ENCODE results near the gene ZNF423.

Gene ZNF423

DNA sequence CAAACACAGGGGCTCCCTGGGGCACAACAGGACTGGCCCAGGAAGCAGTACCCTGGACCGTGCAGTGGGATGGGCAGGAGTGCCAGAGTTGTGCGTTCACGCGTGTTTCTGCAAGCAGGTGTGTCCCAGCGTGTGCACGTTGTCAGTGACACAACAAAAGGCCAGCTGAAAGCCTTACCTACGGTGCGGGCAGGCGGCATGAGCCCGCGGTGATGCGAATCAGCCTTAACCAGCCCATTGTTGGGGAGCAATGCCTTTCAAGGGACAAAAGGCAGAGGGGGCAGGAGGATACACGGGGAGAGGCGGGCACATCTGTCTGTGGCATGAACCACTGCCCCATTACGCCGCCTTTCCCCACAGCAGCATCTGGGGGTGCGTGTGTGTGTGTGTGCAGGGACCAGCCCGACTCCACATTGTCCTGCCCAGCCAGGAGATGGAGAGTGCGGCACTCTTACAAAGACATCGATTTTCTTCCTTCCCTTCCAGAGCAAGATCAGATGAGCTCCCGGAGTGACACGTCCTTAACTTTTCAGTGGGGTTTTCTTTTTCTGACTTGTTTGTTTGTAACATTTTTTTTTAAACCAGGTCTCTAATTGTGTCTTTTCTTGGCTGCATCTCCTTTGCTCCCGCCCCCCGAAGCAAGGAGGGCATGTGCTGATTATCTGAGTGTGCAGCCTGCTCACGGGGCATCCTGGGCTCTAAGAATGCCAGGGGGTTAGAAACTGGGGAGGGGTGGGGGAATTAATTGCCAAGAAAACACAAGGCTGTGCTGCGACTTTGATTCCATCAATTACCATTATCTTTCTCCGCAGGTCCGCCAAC lies 158.1 kb downstream of the ZNF423 start:
- H3K4me3 ChIP-seq (ENCODE audit: low read depth, low read length), result no peak overlapping the region
- H3K36me3 ChIP-seq (ENCODE audit: control insufficient read depth, insufficient read depth, low read length), result no peaks in the 10 kb centered on the region
- H3K27ac ChIP-seq (ENCODE audit: low read depth, low read length), result peak overlapping the region; percentile 98
- H3K27me3 ChIP-seq (ENCODE audit: control insufficient read depth, insufficient read depth, low read length), result no peaks in the 10 kb centered on the region
- H3K9me3 ChIP-seq (ENCODE audit: control insufficient read depth, insufficient read depth, low read length), result no peaks in the 10 kb centered on the region
- peaks cover 78% of the 10 kb centered on the region for H3K4me1 ChIP-seq (ENCODE audit: control insufficient read depth, insufficient read depth, low read length)
- peak overlapping the region; percentile 73 for H3K9ac ChIP-seq (ENCODE audit: low read depth, low read length)

DNA sequence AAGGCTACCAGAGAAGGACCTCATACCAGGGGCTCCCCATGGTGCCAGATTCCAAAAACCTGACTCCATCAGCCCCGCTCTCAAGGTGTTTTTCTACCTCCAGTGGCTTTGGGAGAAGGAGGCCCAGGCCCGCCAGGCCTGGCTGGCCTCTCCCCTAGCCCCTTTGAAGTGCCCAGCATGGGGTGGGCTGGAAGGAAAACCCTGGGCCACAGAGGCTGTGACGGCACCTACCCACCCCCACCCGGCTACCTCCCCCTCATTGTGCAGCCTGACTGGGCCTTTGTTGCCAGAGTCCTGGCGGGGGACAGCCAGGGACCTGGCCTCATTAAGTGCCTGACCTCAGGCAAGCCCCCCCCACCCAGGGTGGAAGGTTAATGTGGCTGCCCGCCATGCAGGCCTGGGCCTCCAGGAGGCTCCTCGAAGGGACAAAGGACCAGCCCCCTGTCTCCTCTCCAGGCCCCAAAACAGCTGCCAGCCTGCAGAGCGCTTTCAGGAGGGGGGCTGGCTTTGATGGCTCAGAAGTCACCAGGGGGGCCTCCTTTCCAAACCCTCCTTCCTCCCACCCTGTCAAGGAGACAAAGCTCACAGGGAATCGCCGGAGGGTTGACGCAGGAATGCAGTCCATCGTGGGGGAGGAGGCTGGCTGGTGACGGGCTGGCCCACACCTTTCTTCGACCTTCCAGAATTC lies 159.4 kb downstream of the ZNF423 start:
- Histone ChIP-seq H3K9me3 (ENCODE audit: control insufficient read depth, insufficient read depth, low read length) (no peaks in the 10 kb centered on the region), H3K4me1 (ENCODE audit: control insufficient read depth, insufficient read depth, low read length) (peaks cover 65% of the 10 kb centered on the region), H3K36me3 (ENCODE audit: control insufficient read depth, insufficient read depth, low read length) (no peaks in the 10 kb centered on the region), H3K27me3 (ENCODE audit: control insufficient read depth, insufficient read depth, low read length) (no peaks in the 10 kb centered on the region), H3K27ac (ENCODE audit: low read depth, low read length) (peak overlapping the region; percentile 98), H3K9ac (ENCODE audit: low read depth, low read length) (peak overlapping the region; percentile 73), H3K4me3 (ENCODE audit: low read depth, low read length) (no peak overlapping the region)

DNA sequence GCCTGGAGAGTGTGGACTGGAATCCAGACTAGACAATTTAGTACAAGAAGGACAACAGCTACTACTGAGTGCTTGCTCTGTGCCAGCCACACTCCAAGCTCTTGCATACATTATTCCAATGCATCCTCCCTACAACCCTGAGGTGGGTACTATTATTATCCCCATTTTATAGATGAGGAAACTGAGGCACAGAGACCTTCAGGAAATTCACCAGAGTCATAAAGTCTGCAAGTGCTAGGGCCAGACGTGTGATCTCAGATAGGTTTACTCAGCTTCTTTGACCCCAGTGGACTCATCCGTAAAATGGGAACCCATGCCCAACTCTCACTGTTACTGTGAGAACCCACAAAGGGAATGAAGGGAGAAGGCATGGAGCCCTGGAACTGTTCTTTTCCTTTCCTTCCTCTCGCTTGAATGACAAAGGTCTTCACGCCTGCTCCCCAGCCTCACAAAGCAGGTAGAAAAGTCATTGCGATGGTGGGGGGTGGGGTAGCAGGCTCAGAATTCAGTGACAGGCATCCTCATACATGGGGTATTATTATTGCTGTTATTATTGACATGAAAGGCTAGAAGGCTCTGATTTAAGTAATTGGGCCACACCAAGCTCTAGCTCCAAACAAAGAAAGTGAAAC lies 160.0 kb downstream of the ZNF423 start:
- Histone ChIP-seq H3K27ac (ENCODE audit: low read depth, low read length) (peak overlapping the region; percentile 98), H3K36me3 (ENCODE audit: control insufficient read depth, insufficient read depth, low read length) (no peaks in the 10 kb centered on the region), H3K27me3 (ENCODE audit: control insufficient read depth, insufficient read depth, low read length) (no peaks in the 10 kb centered on the region), H3K9ac (ENCODE audit: low read depth, low read length) (peak overlapping the region; percentile 73), H3K9me3 (ENCODE audit: control insufficient read depth, insufficient read depth, low read length) (no peaks in the 10 kb centered on the region), H3K4me3 (ENCODE audit: low read depth, low read length) (peak overlapping the region; percentile 1; the same call in 1 of the 2 replicates), H3K4me1 (ENCODE audit: control insufficient read depth, insufficient read depth, low read length) (peaks cover 58% of the 10 kb centered on the region)

DNA sequence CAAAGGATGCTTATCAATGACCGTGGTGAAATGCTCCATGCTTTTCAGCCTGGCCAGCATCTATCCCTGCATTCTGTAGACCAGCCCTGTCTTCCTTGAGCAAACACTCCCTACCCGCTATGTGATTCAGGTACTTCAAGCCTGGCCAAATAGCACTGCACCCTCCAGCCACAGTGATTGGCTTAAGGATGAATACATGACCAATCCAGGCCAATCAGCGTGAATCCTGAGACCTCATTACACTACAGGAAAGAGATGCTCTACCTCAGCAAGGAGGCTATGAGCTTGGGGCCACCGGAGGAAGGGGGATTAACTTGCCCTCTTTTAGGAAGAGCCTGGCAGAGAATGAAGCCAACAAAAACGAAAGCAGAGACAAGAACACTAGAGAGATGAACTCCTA lies 162.5 kb downstream of the ZNF423 start:
- Histone ChIP-seq H3K36me3 (ENCODE audit: control insufficient read depth, insufficient read depth, low read length) (no peaks in the 10 kb centered on the region), H3K4me3 (ENCODE audit: low read depth, low read length) (no peak overlapping the region), H3K27me3 (ENCODE audit: control insufficient read depth, insufficient read depth, low read length) (no peaks in the 10 kb centered on the region), H3K27ac (ENCODE audit: low read depth, low read length) (no peak overlapping the region), H3K9ac (ENCODE audit: low read depth, low read length) (no peak overlapping the region), H3K9me3 (ENCODE audit: control insufficient read depth, insufficient read depth, low read length) (no peaks in the 10 kb centered on the region), H3K4me1 (ENCODE audit: control insufficient read depth, insufficient read depth, low read length) (peaks cover 34% of the 10 kb centered on the region)

DNA sequence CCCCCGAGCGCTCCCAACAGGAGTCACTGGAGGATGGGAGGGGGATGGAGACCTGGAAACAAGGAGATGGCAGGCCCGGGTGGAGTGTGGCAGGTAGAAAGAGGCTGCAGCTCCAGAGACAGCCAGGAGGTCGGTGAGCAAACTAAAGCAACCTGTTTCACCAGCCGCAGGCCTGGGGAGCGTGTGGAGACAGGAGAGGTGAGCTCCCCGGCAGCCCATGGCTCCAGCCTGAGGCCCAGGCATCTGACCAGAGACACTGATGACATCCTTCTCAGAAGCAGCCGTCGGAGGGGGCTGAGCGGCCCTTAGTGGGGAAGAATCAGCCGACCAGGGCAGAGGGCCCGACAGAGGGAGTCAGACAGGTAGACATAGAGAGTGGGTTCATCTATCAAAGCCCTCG lies 165.1 kb downstream of the ZNF423 start:
- Histone ChIP-seq H3K4me1 (ENCODE audit: control insufficient read depth, insufficient read depth, low read length) (peaks cover 7% of the 10 kb centered on the region), H3K27ac (ENCODE audit: low read depth, low read length) (no peak overlapping the region), H3K4me3 (ENCODE audit: low read depth, low read length) (no peak overlapping the region), H3K9me3 (ENCODE audit: control insufficient read depth, insufficient read depth, low read length) (no peaks in the 10 kb centered on the region), H3K36me3 (ENCODE audit: control insufficient read depth, insufficient read depth, low read length) (no peaks in the 10 kb centered on the region; the same call in 1 of the 2 replicates), H3K9ac (ENCODE audit: low read depth, low read length) (no peak overlapping the region), H3K27me3 (ENCODE audit: control insufficient read depth, insufficient read depth, low read length) (no peaks in the 10 kb centered on the region)

DNA sequence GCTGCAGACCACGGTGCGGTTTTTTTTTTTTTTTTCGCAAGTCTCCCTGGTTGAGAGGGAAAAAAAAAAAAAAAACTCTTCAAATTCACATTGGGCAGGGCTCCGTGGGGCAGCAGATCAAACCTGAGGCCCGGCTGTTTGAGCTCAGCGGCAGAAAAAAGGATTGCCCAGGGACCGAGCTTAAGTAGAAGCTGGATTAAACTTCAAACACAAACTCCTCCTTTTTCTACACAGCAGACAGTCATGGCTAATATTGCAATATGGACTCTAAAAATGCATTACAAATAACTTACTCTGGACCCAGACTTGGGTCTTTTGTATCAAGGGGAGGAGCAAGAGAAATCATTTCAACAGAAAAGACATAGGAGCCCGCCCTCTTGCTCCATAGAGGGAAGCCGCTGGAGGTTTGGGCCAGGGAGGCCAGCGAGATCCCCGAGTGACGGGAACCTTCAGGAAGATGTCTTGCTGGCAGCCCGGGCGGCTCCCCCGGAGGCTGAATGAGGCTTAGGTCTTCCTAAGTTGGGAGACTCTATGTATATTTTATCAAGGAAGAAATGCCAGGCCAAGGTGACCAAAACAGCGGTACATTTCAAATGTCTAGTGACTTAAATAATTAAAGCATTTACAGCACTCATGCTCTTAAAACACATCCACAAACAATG lies 167.7 kb downstream of the ZNF423 start:
- no peak overlapping the region for H3K9ac ChIP-seq (ENCODE audit: low read depth, low read length)
- no peaks in the 10 kb centered on the region for H3K9me3 ChIP-seq (ENCODE audit: control insufficient read depth, insufficient read depth, low read length)
- H3K4me1 ChIP-seq (ENCODE audit: control insufficient read depth, insufficient read depth, low read length), result no peaks in the 10 kb centered on the region
- no peak overlapping the region for H3K4me3 ChIP-seq (ENCODE audit: low read depth, low read length)
- H3K27ac ChIP-seq (ENCODE audit: low read depth, low read length), result no peak overlapping the region
- H3K36me3 ChIP-seq (ENCODE audit: control insufficient read depth, insufficient read depth, low read length), result no peaks in the 10 kb centered on the region; the same call in 1 of the 2 replicates
- no peaks in the 10 kb centered on the region for H3K27me3 ChIP-seq (ENCODE audit: control insufficient read depth, insufficient read depth, low read length)

DNA sequence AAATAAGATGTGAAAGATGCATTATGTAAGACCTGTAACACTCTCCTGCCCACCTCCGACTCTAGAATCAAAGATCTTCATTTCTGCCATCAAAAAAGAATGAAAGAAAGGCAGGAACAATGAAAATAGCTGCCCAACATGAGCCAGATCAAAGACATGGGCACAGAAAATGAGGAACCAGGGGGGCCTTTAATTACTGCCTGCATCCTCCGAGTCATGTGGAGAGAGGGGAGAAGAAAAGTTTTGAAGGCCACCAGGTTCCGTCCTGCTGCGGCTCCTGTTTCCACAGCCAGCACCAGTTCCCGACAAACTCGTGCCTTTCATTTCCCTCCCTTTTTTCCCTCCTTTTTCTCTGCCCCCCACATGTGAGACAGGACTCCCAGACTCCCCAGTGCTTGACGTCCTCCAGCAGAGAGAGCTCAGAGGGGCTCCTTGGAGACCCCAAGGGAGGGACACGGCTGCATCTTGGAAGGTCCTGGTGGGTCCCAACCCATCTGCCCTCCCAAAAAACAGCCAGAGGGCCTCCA lies 168.4 kb downstream of the ZNF423 start:
- Histone ChIP-seq H3K4me1 (ENCODE audit: control insufficient read depth, insufficient read depth, low read length) (no peaks in the 10 kb centered on the region), H3K27me3 (ENCODE audit: control insufficient read depth, insufficient read depth, low read length) (no peaks in the 10 kb centered on the region)

DNA sequence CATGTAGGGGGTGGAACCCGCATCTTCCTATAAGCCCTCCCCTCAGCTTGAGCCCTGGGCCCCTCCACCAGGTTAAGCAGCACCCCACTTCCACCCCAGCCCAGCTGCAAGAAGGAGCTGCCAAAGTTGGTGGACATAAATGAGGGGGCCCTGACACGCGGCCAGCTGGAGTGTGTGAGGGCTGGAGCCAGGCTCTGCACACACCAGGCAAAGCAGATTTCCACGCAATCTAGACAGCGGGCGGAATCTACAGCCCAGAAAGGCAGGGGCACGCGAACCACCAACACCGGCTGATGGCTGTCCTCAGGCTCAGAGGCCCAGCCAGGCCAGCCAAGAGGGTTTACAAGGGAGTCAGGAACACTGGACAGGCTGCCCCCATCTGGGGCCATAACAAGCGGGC lies 171.2 kb downstream of the ZNF423 start:
- peaks cover 15% of the 10 kb centered on the region; the same call in 1 of the 2 replicates for H3K9me3 ChIP-seq (ENCODE audit: control insufficient read depth, insufficient read depth, low read length)
- H3K36me3 ChIP-seq (ENCODE audit: control insufficient read depth, insufficient read depth, low read length), result no peaks in the 10 kb centered on the region; the same call in 1 of the 2 replicates
- no peak overlapping the region for H3K27ac ChIP-seq (ENCODE audit: low read depth, low read length)
- H3K4me3 ChIP-seq (ENCODE audit: low read depth, low read length), result no peak overlapping the region
- no peak overlapping the region for H3K9ac ChIP-seq (ENCODE audit: low read depth, low read length)
- H3K27me3 ChIP-seq (ENCODE audit: control insufficient read depth, insufficient read depth, low read length), result no peaks in the 10 kb centered on the region
- H3K4me1 ChIP-seq (ENCODE audit: control insufficient read depth, insufficient read depth, low read length), result no peaks in the 10 kb centered on the region

More for the DNA sequence above, 168.4 kb downstream of the ZNF423 start:
- no peaks in the 10 kb centered on the region for H3K9me3 ChIP-seq (ENCODE audit: control insufficient read depth, insufficient read depth, low read length)
- no peak overlapping the region for H3K9ac ChIP-seq (ENCODE audit: low read depth, low read length)
- H3K4me3 ChIP-seq (ENCODE audit: low read depth, low read length), result no peak overlapping the region
- no peak overlapping the region for H3K27ac ChIP-seq (ENCODE audit: low read depth, low read length)
- H3K36me3 ChIP-seq (ENCODE audit: control insufficient read depth, insufficient read depth, low read length), result no peaks in the 10 kb centered on the region; the same call in 1 of the 2 replicates

DNA sequence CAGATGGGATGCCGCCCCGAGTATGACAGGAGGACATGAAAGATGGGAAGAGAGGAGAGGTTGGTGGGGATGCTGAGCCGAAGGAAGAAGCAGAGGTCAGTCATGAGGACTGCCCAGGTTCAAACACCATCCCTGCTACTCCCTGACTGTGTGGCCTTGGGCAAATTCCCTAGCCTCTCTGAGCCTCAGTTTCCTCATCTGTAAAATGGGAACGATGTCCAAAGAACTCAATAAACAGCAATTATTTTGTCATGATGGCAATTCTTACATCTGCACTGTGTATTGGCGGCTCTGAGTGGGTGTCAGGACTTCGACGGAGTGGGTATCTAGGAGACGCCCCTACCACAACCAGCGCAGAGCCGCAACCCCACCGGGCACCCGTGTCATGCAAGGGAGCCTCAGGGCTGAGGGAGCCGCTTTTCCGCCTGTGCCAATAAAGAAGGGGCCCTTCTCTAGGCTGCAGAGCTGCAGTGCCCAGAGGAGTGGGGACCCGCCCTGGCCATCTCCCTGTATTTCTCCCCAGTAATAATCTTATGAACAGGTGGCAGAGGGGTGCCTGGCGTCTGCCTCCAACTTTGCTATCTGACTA lies 173.2 kb downstream of the ZNF423 start:
- H3K27me3 ChIP-seq (ENCODE audit: control insufficient read depth, insufficient read depth, low read length), result no peaks in the 10 kb centered on the region
- no peaks in the 10 kb centered on the region for H3K4me1 ChIP-seq (ENCODE audit: control insufficient read depth, insufficient read depth, low read length)
- H3K36me3 ChIP-seq (ENCODE audit: control insufficient read depth, insufficient read depth, low read length), result no peaks in the 10 kb centered on the region; the same call in 1 of the 2 replicates
- no peak overlapping the region for H3K9ac ChIP-seq (ENCODE audit: low read depth, low read length)
- no peak overlapping the region for H3K27ac ChIP-seq (ENCODE audit: low read depth, low read length)
- H3K9me3 ChIP-seq (ENCODE audit: control insufficient read depth, insufficient read depth, low read length), result peaks cover 17% of the 10 kb centered on the region; the same call in 1 of the 2 replicates
- H3K4me3 ChIP-seq (ENCODE audit: low read depth, low read length), result no peak overlapping the region

DNA sequence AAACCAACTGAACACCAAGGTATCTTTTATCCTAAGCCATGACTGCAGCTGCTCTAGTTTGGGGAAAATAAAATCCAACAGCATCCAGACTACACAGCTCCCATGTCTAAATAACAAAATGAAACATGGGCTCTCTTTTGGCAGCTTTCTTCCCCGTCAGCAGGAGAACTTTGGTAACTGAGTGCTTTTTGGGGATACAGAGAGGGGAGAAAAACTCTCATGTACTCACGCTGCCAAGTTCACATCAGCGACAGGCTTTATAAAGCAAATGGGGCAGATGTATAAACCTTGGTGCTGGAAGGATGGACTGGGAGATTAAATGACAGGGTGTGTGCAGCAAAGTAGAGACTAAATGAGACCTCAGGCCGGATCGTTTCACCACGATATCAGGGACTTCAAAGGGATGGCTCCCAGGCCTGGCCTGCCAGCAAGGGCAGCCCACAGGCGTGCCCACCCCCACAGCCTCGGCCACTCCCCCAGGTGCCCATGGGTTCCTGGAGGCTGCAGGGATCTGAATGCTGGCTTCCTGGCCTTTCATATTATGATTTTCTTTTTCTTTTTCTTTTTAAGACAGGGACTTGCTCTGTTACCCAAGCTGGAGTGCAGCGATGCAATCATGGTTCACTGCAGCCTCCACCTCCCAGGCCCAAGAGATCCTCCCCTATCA lies 174.6 kb downstream of the ZNF423 start:
- Histone ChIP-seq H3K4me1 (ENCODE audit: control insufficient read depth, insufficient read depth, low read length) (no peaks in the 10 kb centered on the region), H3K27me3 (ENCODE audit: control insufficient read depth, insufficient read depth, low read length) (no peaks in the 10 kb centered on the region)

More for the DNA sequence above, 174.6 kb downstream of the ZNF423 start:
- Histone ChIP-seq H3K9ac (ENCODE audit: low read depth, low read length) (no peak overlapping the region), H3K27ac (ENCODE audit: low read depth, low read length) (no peak overlapping the region), H3K36me3 (ENCODE audit: control insufficient read depth, insufficient read depth, low read length) (no peaks in the 10 kb centered on the region; the same call in 1 of the 2 replicates), H3K9me3 (ENCODE audit: control insufficient read depth, insufficient read depth, low read length) (peaks cover 17% of the 10 kb centered on the region; the same call in 1 of the 2 replicates), H3K4me3 (ENCODE audit: low read depth, low read length) (no peak overlapping the region)

Data from HUES48 (cell line).